Stimulated activated CD4-positive, alpha-beta T cell treated with anti-CD3 and anti-CD28 coated beads, Interleukin-2, amount 100 ng/mL, for 4 hours (primary cell): ENCODE results near the gene ZNF530.
A peak's percentile ranks its signal among the peaks of the same experiment; 100 is the strongest.

ENCODE experiments used
- DNase-seq: peaks from one replicate; pipeline ENCODE4 v3.0.0-alpha.2; 2020; ENCODE audit warnings: low read depth

ZNF530 gene

GRCh38 chr19:57599761-57600383 is at the start of gene ZNF530:
TSS of gene ZNF530 (plus strand) at chr19:57599885. CDS start at chr19:57604346, 4,461 bp downstream.
- peak; percentile 76 for DNase-seq

- no peak for DNase-seq
These were observed 47.3 kb upstream of the ZNF530 start for GRCh38 chr19:57552432-57552831.

- DNase-seq = no peak
These were observed 42.0 kb upstream of the ZNF530 start for GRCh38 chr19:57557659-57558058.

- DNase-seq = no peak
These were observed 41.2 kb upstream of the ZNF530 start for GRCh38 chr19:57558525-57558924.

GRCh38 chr19:57559008-57559403 is 40.7 kb upstream of the ZNF530 start:
- no peak for DNase-seq

- peak; percentile 80 for DNase-seq
These were observed 40.2 kb upstream of the ZNF530 start, which contains the start of gene ZNF550 for GRCh38 chr19:57559404-57560025. TSS of gene ZNF550 (minus strand) at chr19:57559863. CDS start at chr19:57559682, 181 bp downstream.

- no peak for DNase-seq
These were observed 39.6 kb upstream of the ZNF530 start for GRCh38 chr19:57560049-57560491.

GRCh38 chr19:57563547-57563946 is 36.1 kb upstream of the ZNF530 start:
- no peak for DNase-seq

- DNase-seq = no peak
These were observed 33.1 kb upstream of the ZNF530 start for GRCh38 chr19:57566396-57567265.

- no peak for DNase-seq
These were observed 29.0 kb upstream of the ZNF530 start for GRCh38 chr19:57570707-57571106.

GRCh38 chr19:57572415-57572947 is 27.2 kb upstream of the ZNF530 start:
- no peak for DNase-seq

- DNase-seq = no peak
These were observed 23.0 kb upstream of the ZNF530 start for GRCh38 chr19:57576661-57577060.

GRCh38 chr19:57578487-57579205 is 21.0 kb upstream of the ZNF530 start, which contains the start of gene ZNF416:
TSS of gene ZNF416 (minus strand) at chr19:57578911. CDS start at chr19:57578704, 207 bp downstream.
- peak; percentile 96 for DNase-seq

- DNase-seq = no peak
These were observed 16.6 kb upstream of the ZNF530 start for GRCh38 chr19:57583104-57583520.

- peak; percentile 82 for DNase-seq
These were observed 15.9 kb upstream of the ZNF530 start, which contains the start of gene ZIK1 for GRCh38 chr19:57583521-57584416. TSS of gene ZIK1 (plus strand) at chr19:57584145. CDS start at chr19:57584357, 212 bp downstream.

GRCh38 chr19:57587529-57587928 is 12.2 kb upstream of the ZNF530 start:
- no peak for DNase-seq

GRCh38 chr19:57599377-57599760 is 316 bp upstream of the ZNF530 start:
- DNase-seq = no peak

GRCh38 chr19:57606931-57607330 is 7.2 kb downstream of the ZNF530 start:
- no peak for DNase-seq

GRCh38 chr19:57611113-57611512 is 11.4 kb downstream of the ZNF530 start:
- no peak for DNase-seq

GRCh38 chr19:57613941-57614743 is 14.5 kb downstream of the ZNF530 start, which contains the start of gene ZNF134:
TSS of gene ZNF134 (plus strand) at chr19:57614242. CDS start at chr19:57619469, 5,227 bp downstream.
- DNase-seq = peak; percentile 84
